Measurements from ENCODE around the gene CDC7. TPM values are rescaled to one million over a fixed set of nuclear protein-coding genes. Genes with fewer than 3 reads are reported as not detected.

CDC7 gene
- total RNA-seq, 2 donors from 2014 or later = 41.7 to 44.7 TPM

- Mint-ChIP-seq H3K36me3 (ENCODE audit: low read depth) (no peaks in the 10 kb centered on the region), H3K27me3 (ENCODE audit: insufficient read depth) (peaks cover 2% of the 10 kb centered on the region), H3K4me1 (no peaks in the 10 kb centered on the region), H3K27ac (no peak overlapping the region), H3K9me3 (no peaks in the 10 kb centered on the region), H3K4me3 (no peak overlapping the region)
- Histone ChIP-seq H3K4me3 (ENCODE audit: low read length) (no peak overlapping the region), H3K27me3 (ENCODE audit: control insufficient read depth, insufficient read depth, low read length, poor library complexity, severe bottlenecking) (no peaks in the 10 kb centered on the region), H3K9me3 (ENCODE audit: control insufficient read depth, low read length) (no peaks in the 10 kb centered on the region), H3K27ac (ENCODE audit: low read depth, low read length) (no peak overlapping the region), H3K36me3 (ENCODE audit: control insufficient read depth, insufficient read depth, low read length) (no peaks in the 10 kb centered on the region), H3K9ac (ENCODE audit: extremely low read depth, low read length, poor library complexity, severe bottlenecking) (no peak overlapping the region), H3K4me1 (ENCODE audit: control insufficient read depth, insufficient read depth, low read length) (no peaks in the 10 kb centered on the region)
- no peak for TF ChIP-seq CTCF (conservative IDR thresholded peaks at IDR 0.05)
- DNase-seq = no peak
- 83 to 93% methylated on average over 8 to 10 of the region's 10 CpGs for WGBS, 2 experiments (ENCODE audit: insufficient coverage in 1 of 2, insufficient read length in 1 of 2)
These were observed 71.4 kb downstream of the CDC7 start for GRCh38 chr1:91572044-91572443.

Other genes starting within 250 kb of the CDC7 start
- gene HFM1, start 96.0 kb upstream of the CDC7 start, total RNA-seq = 1 to 10 TPM; 4.6 to 5.9 TPM